Measurements from ENCODE around the gene GPR37L1. TPM values are rescaled to one million over a fixed set of nuclear protein-coding genes. Genes with fewer than 3 reads are reported as not detected.

GPR37L1 gene
- total and polyA plus RNA-seq, 2 of the 8 experiments (the other 6 are each of a cell fraction or from before 2014, with no cell fraction given): 0.13 to 0.23 TPM

- Histone ChIP-seq H3K18ac (ENCODE audit: extremely low read depth, low read length) (no peak overlapping the region), H2AK5ac (ENCODE audit: low read depth, low read length) (no peak overlapping the region), H2AFZ (ENCODE audit: low read length) (no peak overlapping the region), H3K9me3 (ENCODE audit: insufficient read depth in 2 of 2, low read depth in 1 of 2, low read length in 1 of 2) (no peaks in the 10 kb centered on the region), H4K91ac (replicated peaks; ENCODE audit: insufficient read length, low read length) (no peak overlapping the region), H3K27ac (ENCODE audit: low read depth, low read length) (no peak overlapping the region), H2BK20ac (ENCODE audit: low read length) (no peak overlapping the region), H4K5ac (ENCODE audit: insufficient read length, low read depth, low read length) (no peak overlapping the region), H3K56ac (replicated peaks; ENCODE audit: insufficient read length, low read depth, low read length) (no peak overlapping the region), H3K23me2 (ENCODE audit: low read depth, low read length) (no peaks in the 10 kb centered on the region), H3K4me3 (ENCODE audit: extremely low read depth in 1 of 4, insufficient read depth in 2 of 4, low read depth in 3 of 4, low read length in 4 of 4) (no peak overlapping the region), H2BK5ac (ENCODE audit: low read depth, low read length) (no peak overlapping the region), H3K9ac (replicated peaks in 1 of 4; ENCODE audit: extremely low read depth in 1 of 4, low read depth in 3 of 4, low read length in 3 of 4) (no peak overlapping the region), H3K27me3 (replicated peaks in 1 of 4; ENCODE audit: control insufficient read depth in 3 of 4, extremely low read depth in 1 of 4, insufficient read depth in 3 of 4, low read length in 3 of 4) (no peaks in the 10 kb centered on the region; a peak in 1 of 7 replicates), H3K4me1 (replicated peaks in 1 of 4; ENCODE audit: control insufficient read depth in 3 of 4, insufficient read depth in 4 of 4, low read length in 3 of 4) (peaks cover 0 to 9% (median 4%) of the 10 kb centered on the region in 4 experiments; a peak in 3 of 7 replicates), H3K14ac (ENCODE audit: insufficient read length) (no peak overlapping the region), H2BK12ac (ENCODE audit: low read depth, low read length) (no peak overlapping the region), H3K4ac (replicated peaks; ENCODE audit: insufficient read length, low read depth, low read length) (no peak overlapping the region), H3K79me2 (ENCODE audit: control insufficient read depth in 1 of 2, insufficient read depth in 2 of 2, low read length in 2 of 2) (no peaks in the 10 kb centered on the region), H3K79me1 (ENCODE audit: low read depth, low read length) (no peaks in the 10 kb centered on the region), H3K36me3 (ENCODE audit: control insufficient read depth in 2 of 4, insufficient read depth in 4 of 4, low read length in 3 of 4) (peaks cover 3 to 25% (median 10%) of the 10 kb centered on the region in 4 experiments; a peak in 4 of 8 replicates), H2BK120ac (replicated peaks; ENCODE audit: low read depth, low read length) (no peak overlapping the region), H2BK15ac (ENCODE audit: low read length) (no peak overlapping the region), H4K20me1 (replicated peaks in 1 of 2; ENCODE audit: control insufficient read depth in 1 of 2, insufficient read depth in 2 of 2, low read length in 2 of 2) (peaks cover 0 to 6% of the 10 kb centered on the region in 2 experiments), H3K23ac (ENCODE audit: insufficient read length) (no peak overlapping the region), H4K8ac (ENCODE audit: extremely low read depth, insufficient read depth, low read length) (no peak overlapping the region), H3K4me2 (ENCODE audit: insufficient read depth in 1 of 2, low read depth in 2 of 2, low read length in 2 of 2) (no peak overlapping the region)
- POLR2A ChIA-PET (ENCODE audit: partially characterized antibody): interaction anchor here (0.8 to 2.3 kb wide), 8 partner anchors 8 to 131 kb away, joined by 3 to 11 read pairs (median 5); partner anchors contain the start of genes ELF3 and GPR37L1
- CTCF ChIA-PET (ENCODE audit: partially characterized antibody): interaction anchor here (1.1 to 29.2 kb wide), 5 partner anchors 8 to 236 kb away, joined by 3 to 1014 read pairs (median 21); partner anchors contain the start of genes ELF3 and GPR37L1
- FAIRE-seq: no peak
- no peak for DNase-seq (ENCODE audit: low read depth in 1 of 2, low spot score in 2 of 2)
- 79% methylated on average over 9 of the region's 9 CpGs; no CpG with 5 or more reads in 1 of the 2 experiments for WGBS, 2 experiments (ENCODE audit: extremely low coverage in 1 of 2, insufficient coverage in 1 of 2, insufficient read length in 1 of 2, insufficient replicate concordance in 2 of 2, low coverage in 1 of 2, low lambda C conversion rate in 2 of 2, missing lambda C conversion rate in 1 of 2)
- TF ChIP-seq YY1 (IDR thresholded peaks at IDR 0.05; ENCODE audit: low read depth, low read length) (no peak), SUZ12 (IDR thresholded peaks at IDR 0.05; ENCODE audit: low read length) (no peak), NANOG (IDR thresholded peaks at IDR 0.05; ENCODE audit: insufficient read depth, low read depth, low read length, poor library complexity, severe bottlenecking) (no peak), CTCF (IDR thresholded peaks at IDR 0.05; ENCODE audit: control extremely low read depth in 1 of 3, insufficient read depth in 1 of 3, low read depth in 1 of 3, low read length in 3 of 3) (no peak), CHD1 (IDR thresholded peaks at IDR 0.05; ENCODE audit: low read depth, low read length) (no peak), MAX (IDR thresholded peaks at IDR 0.05) (no peak), ATF2 (IDR thresholded peaks at IDR 0.05; ENCODE audit: low read length) (no peak)
Measured at GRCh38 chr1:202130816-202131522, 8.3 kb downstream of the GPR37L1 start.
